ENCODE results near the gene MAP3K2.
"Not testable (repeated sequence)": the region's sequence is repeated elsewhere in the genome, so short reads cannot be mapped to it uniquely, and the experiment has no call there.

MAP3K2 gene

GRCh38 chr2:127421116-127421800 is 33.5 kb upstream of the MAP3K2 start:
- no peak for DNase-seq (ENCODE audit: low read depth in 2 of 2)

- no peak for DNase-seq (ENCODE audit: low read depth in 2 of 2)
Observed at GRCh38 chr2:127420039-127420864, 32.5 kb upstream of the MAP3K2 start.

GRCh38 chr2:127419448-127420038 is 31.8 kb upstream of the MAP3K2 start:
- no peak for DNase-seq (ENCODE audit: low read depth in 2 of 2)

GRCh38 chr2:127419112-127419430 is 31.3 kb upstream of the MAP3K2 start:
- DNase-seq (ENCODE audit: low read depth in 2 of 2) = no peak

- DNase-seq (ENCODE audit: low read depth in 2 of 2) = no peak
Observed at GRCh38 chr2:127418300-127419111, 30.7 kb upstream of the MAP3K2 start, which contains the start of gene PROC. Gene PROC (plus strand): TSS chr2:127418427. CDS start chr2:127419943, 1,516 bp downstream.

- no peak for DNase-seq (ENCODE audit: low read depth in 2 of 2)
Observed at GRCh38 chr2:127417406-127417805, 29.6 kb upstream of the MAP3K2 start.

- DNase-seq (ENCODE audit: low read depth in 2 of 2) = no peak
Observed at GRCh38 chr2:127416506-127417001, 28.8 kb upstream of the MAP3K2 start.

GRCh38 chr2:127415593-127416505 is 28.1 kb upstream of the MAP3K2 start:
- peak; percentile 75 to 80 for DNase-seq (ENCODE audit: low read depth in 2 of 2)

GRCh38 chr2:127414638-127415592 is 27.1 kb upstream of the MAP3K2 start:
- DNase-seq (ENCODE audit: low read depth in 2 of 2) = no peak

GRCh38 chr2:127413782-127414637 is 26.2 kb upstream of the MAP3K2 start:
- DNase-seq (ENCODE audit: low read depth in 2 of 2) = no peak

GRCh38 chr2:127413200-127413599 is 25.4 kb upstream of the MAP3K2 start:
- DNase-seq (ENCODE audit: low read depth in 2 of 2) = no peak

- no peak for DNase-seq (ENCODE audit: low read depth in 2 of 2)
Observed at GRCh38 chr2:127411653-127412369, 24.0 kb upstream of the MAP3K2 start.

- no peak for DNase-seq (ENCODE audit: low read depth in 2 of 2)
Observed at GRCh38 chr2:127410871-127411652, 23.3 kb upstream of the MAP3K2 start.

GRCh38 chr2:127409716-127410115 is 21.9 kb upstream of the MAP3K2 start:
- DNase-seq (ENCODE audit: low read depth in 2 of 2) = not testable (repeated sequence)

GRCh38 chr2:127408807-127409099 is 21.0 kb upstream of the MAP3K2 start:
- no peak for DNase-seq (ENCODE audit: low read depth in 2 of 2)

- peak; percentile 86 for DNase-seq (ENCODE audit: low read depth in 2 of 2)
Observed at GRCh38 chr2:127408004-127408806, 20.4 kb upstream of the MAP3K2 start.

- DNase-seq (ENCODE audit: low read depth in 2 of 2) = no peak
Observed at GRCh38 chr2:127407661-127408003, 19.9 kb upstream of the MAP3K2 start.

Measured in stimulated activated CD4-positive, alpha-beta T cell treated with anti-CD3 and anti-CD28 coated beads, Interleukin-4, amount 100 ng/mL, for 48 hours (primary cell).